GM19025 (cell line): ENCODE measurements around the gene VWA1.
"Not testable (repeated sequence)": the region's sequence is repeated elsewhere in the genome, so short reads cannot be mapped to it uniquely, and the experiment has no call there.

Experiments
- ATAC-seq: cut with Tn5 transposase; IDR thresholded peaks from one replicate; pipeline ENCODE4 v1.9.1; 2021; ENCODE audit warnings: mild to moderate bottlenecking, low read depth, moderate library complexity; ENCODE audit not compliant: unreplicated experiment

VWA1 gene

DNA sequence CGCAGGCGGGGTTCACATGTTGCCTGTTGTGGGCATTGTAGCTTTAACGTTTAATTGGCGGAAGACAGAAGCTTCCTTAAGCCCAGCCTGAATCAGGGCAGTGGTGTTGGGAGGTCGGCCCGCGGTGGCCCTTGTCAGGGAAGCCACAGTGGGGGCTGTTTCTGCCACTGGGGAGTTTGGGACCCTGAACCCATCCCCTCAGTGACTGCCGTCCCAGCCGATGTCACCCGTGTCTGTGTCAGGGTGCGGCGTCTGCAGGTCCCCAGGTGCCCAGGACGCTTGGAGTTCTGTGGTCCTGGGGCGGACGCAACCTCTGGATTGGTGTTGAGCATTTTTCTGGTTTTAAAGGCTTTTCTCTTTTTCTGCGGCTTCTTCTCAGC, 45.0 kb downstream of the VWA1 start:
- ATAC-seq, result not testable (repeated sequence)

DNA sequence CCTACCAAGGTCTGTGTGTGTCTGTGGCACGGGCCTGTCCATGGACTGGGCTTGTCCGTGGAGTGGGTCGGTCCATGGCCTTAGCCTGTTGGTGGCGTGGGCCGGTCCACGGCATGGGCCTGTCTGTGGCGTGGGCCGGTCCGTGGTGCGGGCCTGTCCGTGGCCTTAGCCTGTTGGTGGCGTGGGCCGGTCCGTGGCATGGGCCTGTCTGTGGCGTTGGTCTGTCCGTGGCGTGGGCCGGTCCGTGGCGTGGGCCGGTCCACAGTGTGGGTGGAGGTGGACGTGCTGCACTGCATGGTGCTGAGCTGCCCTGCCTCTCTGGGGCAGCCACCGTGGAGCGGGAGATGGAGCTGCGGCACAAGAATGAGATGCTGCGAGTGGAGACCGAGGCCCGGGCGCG, 46.3 kb downstream of the VWA1 start:
- not testable (repeated sequence) for ATAC-seq

DNA sequence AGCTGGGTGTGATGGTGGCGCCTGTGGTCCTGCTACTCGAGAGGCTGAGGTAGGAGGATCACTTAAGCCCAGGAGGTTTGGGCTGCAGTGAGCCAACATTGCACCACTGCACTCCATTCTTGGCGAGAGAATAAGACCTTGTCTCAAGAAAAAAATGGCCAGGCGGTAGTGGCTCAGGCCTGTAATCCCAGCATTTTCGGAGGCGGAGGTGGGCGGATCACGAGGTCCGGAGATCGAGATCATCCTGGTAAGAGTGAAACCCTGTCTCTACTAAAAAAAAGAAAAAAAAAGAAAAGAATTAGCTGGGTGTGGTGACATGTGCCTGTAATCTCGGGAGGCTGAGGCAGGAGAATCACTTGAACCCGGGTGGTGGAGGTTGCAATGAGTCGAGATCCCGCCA, 47.4 kb downstream of the VWA1 start:
- ATAC-seq, result no peak

DNA sequence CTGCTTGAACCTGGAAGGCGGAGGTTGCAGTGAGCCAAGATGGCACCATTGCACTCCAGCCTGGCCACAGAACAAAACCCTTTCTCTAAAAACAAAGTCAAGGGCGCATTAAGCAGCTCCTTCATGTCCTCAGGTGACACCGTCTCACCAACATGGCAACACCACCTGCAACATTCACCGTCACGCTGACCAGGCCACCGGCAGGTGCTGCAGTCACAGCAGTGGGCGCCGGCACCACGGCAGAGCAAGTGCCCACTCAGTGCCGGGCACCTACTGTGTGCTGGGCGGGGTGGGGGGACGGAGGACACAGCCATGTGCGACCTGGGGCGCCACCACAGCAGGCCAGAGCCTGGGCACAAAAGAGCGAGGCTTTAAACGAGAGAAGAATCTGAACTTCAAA, 48.2 kb downstream of the VWA1 start:
- no peak for ATAC-seq

DNA sequence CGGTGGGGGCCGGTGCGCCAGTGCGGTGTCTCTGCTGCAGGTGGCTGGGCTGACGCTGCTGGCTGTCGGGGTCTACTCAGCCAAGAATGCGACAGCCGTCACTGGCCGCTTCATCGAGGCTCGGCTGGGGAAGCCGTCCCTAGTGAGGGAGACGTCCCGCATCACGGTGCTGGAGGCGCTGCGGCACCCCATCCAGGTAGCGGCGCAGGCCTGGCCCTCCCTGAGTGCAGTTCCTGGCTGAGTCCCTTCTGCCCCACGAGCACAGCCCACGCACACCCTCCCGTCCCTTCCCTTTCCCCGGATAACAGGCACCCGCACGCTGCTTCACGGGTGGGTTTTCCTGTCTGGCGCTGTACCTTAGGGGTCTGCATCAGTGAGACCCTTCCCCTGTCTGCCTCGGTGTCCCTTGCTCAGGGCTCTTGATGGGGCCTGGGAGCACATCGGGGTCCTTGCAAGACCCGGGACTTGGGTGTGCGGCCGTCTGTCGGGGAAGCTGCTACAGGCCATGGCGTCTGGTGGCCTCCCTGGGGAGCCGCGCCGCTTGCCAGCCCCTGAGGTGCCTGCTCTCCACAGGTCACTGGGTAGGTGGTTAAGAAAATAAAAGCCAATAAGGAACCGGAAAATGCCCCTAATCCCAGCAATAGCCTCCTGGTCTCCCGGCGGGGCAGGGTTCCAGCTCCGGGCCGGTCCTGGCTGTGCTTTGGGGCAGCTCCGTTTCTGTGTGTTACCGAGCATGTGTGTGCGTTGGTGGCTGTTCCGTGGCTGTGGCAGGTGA, 49.7 kb downstream of the VWA1 start:
- not testable (repeated sequence) for ATAC-seq

DNA sequence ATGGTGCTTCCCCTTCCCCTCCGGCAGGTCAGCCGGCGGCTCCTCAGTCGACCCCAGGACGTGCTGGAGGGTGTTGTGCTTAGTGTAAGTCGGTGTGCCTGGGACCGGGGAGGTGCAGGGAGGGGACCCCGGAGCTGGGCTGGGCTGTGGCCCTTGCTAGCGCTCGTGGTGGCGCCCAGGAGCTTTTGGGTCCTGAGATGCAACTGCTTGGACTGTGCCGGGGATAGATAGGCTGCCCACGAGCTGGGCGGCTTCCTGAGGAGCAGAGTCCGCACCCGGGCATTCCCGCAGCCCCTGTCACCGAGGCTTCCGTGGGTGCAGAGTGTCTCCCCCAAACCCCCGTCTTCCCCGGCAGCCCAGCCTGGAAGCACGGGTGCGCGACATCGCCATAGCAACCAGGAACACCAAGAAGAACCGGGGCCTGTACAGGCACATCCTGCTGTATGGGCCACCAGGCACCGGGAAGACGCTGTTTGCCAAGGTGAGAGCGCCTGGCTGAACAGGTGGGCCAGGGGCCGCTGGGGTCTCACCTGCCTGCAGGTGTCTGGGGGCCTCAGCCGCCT, 50.3 kb downstream of the VWA1 start:
- not testable (repeated sequence) for ATAC-seq

DNA sequence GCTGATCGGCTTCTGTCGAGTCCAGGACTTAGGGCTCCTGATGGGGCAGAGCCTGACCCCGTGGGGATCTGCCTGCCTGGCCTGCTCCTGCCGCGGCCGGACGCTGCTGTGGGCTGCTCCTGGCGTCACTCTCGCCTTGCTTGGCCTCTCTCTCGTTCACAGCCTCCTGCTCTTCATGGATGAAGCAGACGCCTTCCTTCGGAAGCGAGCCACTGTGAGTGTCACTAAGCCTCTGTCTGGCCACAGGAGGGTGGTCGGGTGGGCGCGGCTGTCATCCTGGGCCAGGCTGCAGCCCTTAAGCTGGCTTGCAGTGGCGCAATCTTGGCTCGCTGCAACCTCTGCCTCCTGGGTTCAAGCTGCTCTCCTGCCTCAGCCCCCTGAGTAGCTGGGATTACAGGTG, 52.2 kb downstream of the VWA1 start:
- no peak for ATAC-seq

DNA sequence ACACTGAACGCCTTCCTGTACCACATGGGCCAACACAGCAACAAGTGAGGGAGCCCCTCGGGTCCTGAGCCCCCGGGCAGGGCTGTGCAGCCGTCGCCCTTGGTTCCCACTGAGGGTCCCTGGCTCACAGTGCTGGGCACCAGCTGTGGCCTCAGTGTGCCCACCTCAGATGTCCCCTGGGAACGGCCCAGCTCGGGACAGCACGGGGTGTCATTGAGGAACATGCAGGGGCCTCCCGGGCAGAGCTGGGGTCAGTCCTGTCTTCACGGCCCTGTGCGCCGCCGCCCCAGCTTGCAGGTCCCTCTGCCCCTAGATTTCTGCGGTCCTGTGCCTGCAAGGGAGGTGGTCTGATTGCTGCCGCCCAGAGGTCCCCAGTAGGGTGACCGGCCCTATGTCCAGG, 53.7 kb downstream of the VWA1 start:
- ATAC-seq, result no peak

DNA sequence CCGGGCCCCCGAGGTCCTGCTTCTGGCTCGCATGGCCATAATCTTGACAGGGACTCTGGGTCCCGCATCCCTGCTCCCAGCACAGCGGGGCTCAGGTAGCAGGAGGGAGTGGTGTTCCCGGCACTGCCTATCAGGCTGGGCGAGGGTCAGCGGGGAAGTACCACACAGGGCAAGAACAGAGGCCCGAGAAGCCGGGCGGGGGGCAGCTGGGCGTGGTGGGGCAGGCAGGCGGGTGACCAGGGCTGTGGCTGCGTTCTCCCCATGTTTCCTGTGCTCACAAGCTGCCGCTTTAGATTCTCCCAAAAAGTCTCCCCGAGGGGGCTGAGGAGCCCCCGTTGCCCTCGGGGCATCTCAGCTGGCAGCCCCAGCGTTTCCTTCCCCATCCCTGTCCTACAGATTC, 54.4 kb downstream of the VWA1 start:
- ATAC-seq, result no peak

DNA sequence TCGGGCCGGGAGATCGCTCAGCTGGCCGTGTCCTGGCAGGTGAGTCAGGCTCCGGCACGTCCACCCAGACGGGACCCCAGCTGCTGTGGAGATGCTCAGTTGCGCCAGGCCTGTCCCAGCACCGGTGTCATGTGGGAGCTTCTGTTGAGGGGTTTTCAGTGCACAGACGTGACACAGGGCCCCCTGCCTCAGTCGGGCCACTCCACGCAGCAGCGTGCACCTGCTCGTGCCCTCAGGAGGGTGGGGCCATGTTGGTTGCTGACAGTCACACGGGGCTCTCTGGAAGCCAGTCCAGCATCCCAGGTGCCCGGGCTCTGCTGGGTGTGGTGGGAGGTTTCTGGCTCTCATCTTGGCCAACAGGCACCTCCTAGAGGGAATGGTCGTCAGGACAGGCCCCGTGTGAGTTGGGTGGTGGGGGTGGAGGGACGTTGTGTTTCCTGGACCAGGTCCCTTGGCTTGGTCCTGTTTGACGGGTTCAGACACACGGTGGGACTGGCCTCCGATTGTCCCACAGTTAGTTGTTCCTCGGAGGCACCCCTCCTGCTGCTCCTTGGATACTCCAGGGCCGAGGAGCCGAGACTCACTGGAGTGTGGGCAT, 55.2 kb downstream of the VWA1 start:
- ATAC-seq, result no peak

DNA sequence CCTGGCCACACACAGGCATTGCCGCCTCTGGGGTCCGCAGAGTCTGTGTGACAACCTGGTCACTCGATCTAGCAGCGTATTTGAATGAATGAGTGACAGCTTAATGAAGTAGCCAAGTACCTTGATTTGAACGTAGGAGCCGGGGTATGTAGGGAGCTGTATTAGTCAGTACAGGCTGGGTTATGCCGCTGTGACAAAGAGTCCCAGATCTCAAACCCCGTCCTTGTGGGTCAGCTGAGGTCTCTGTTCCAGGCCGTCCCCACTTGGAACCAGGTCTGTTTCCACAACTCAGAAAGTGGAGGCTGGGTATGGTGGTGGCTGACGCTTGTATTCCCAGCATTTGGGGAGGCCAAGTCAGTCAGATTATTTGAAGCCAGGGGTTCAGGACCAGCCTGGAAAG, 56.1 kb downstream of the VWA1 start:
- no peak for ATAC-seq
